Stimulated activated CD8-positive, alpha-beta memory T cell treated with anti-CD3 and anti-CD28 coated beads, Interleukin-7, amount 100 ng/mL, for 48 hours (primary cell): Measurements from ENCODE around the gene SEC23A.
"Not testable (repeated sequence)": the region's sequence is repeated elsewhere in the genome, so short reads cannot be mapped to it uniquely, and the experiment has no call there.

ENCODE experiments used
- DNase-seq, 2 donors: peaks; one replicate each; pipeline ENCODE4 v3.0.0-alpha.2; 2020; ENCODE audit warnings: low read depth in 1 of 2; ENCODE audit errors: extremely low read depth in 1 of 2

Gene SEC23A

DNA sequence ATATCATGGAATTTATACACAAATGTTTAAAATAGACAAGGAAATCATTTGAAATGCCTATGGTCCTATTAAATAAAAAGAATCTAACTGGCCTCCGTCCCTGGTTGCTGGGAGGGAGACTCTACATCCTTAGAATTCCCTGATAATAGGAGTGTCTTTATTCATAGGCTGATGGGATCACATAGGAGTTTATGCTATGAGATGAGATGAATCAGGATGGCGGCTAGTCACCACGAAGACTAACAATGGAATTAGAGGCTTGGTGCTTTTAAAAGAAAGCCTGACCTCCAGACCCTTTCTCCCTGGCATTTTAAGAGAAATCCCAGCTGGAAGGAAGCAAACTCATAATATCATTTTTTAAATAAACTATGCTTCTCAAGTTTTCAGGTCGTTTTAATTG is 69.7 kb downstream of the SEC23A start:
- DNase-seq: no peak

DNA sequence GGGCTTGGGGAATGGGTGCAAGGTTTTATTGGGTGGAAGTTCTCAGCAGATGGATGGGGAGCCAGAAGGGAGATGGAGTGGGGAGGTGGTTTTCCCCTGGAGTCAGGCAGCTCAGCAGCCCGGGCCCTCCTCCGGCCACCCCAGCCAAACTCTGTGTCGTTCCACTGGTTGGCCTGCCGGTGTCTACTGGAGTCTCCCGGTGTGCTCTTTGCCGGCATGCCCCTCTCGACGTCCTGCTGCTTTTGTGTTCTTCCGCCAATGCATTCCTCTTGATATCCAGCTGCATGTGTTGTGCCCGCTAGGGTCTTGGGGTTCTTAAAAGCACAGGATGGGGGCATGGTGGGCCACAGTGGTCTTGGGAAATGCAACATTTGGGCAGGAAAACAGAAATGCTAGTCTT is 72.8 kb downstream of the SEC23A start:
- DNase-seq: no peak

DNA sequence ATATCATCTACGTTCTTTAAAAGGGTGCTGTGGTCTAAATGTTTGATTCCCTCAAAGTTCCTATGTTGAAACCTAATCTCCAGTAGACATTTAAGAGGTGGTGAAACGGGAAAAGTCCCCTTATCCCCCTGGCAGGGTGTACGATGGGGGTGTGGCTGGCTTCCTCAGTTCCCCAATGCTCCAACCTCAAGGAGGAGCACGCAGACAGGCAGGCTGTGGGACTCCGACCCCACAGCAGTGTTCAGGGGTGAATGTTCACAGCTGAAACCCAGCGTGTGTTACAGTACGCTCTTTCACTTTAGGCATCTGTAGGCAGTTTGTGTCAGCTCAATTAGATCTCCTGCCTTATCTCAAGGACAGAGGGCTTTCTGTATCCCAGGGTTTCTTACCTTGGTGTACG is 73.2 kb downstream of the SEC23A start:
- DNase-seq: no peak

DNA sequence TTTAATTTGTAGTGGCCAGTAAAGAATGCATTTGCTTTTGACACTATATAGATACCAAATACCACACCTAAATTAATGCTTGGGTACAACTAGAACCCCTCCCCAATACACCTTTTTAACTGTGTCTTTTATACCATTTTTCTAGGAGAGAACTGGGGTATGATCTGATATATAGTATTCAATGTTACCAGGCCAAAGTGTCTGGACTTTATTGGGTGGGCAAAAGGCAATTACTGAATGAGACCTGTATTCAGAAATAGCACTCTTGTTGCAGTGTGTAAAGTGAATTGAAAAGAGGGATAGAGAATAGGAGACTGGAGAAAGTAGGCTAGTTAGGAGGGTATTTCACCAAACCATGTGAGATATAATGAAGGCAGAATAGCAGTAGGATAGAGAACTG is 74.4 kb downstream of the SEC23A start:
- DNase-seq: no peak

DNA sequence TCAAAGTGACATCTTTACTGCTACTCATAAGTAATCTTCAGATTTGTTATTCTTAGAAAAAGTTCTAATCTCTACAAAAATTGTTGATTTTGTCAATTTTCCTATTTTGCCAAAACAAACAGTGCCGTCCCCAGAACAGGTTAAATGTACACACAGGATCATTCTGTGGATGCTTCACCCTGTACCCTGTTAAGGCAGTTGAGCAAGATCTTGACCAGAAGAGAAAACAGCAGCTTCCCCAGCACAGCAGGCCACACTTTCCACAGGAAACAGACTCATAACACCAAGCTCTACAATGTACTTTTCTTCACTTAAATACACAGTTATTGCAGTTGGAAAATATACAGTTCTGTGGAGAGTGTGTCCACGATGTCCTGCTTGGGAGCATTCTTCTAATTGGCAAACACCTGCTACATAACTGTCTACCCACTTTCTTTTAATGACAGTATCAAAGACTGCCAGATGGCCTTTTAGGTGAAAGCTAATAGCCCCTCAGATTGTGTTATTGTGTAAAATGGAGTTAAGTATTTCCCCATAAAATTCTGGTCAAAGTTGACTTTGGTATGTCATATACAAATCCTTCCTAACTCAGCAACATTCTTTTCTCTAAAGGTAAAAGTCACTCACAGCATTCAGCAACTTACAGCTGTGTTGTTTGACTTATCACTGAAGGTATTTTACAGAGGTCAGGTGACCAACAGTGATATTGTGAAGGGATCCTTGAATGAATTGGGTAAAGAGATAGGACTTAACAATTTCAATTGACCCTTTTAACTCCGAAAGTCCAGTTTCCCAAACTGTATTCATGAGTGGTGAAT is 77.0 kb downstream of the SEC23A start:
- DNase-seq: no peak

DNA sequence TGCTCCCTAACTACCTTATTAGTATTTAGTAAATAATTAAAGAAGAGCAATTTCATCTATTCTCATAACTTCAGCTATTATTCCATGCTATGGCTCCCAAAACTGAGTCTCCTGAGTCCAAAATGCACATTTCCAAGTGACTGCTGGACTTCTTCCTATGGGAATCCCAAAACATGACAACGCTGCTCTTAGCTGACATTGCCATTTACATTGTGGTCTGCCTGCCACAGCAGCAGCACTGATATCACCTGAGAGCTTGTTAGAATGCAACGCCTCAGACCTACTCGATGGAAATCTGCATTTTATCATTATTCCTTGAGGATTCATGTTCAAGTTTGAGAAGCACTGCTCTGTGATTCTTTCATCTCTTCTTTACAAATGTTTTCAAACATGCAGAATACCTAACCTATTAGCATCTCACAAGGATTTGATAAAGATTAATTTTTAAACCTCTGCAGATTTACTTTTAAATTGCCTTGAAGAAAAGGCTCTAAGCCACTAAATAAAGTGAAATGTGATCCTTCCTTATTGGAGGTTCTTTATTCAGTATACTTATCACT is 77.7 kb downstream of the SEC23A start:
- DNase-seq: no peak

DNA sequence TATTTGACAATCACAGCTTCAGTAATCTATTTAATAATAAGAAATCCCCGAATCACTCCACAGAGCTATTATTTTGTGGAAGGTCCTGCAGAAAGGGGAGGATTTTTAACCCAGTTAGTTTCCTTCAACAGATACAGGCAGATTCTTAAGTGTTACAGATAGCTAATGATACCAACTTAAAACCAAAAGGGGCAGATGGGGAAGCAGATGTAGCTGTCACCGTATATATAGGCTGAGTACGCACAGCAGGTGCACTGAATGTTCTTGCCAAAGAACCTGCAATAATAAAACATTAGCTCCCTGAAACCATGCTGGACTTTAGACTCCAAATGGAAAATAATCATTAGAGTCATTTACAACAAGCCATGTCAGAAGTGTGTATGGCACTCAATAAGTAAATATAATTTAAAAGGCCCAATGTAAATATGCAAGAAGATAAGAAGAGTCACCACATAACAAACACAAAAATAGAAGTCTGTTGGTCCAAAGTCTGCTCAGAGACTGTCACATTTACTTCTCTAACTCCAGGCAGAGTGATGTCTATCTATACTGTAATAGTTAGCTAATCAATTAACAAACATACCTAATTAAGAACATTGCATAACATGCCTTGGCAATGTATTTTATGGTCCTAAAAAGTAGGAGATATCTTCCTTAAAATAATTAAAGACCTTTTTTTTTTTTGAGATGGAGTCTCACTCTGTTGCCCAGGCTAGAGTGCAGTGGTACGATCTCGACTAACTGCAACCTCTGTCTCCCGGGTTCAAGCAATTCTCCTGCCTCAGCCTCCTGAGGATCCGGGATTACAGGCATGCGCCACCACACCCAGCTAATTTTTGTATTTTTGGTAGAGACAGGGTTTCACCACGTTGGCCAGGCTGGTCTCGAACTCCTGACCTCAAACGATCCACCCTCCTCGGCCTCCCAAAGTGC is 78.8 kb downstream of the SEC23A start:
- no peak for DNase-seq

DNA sequence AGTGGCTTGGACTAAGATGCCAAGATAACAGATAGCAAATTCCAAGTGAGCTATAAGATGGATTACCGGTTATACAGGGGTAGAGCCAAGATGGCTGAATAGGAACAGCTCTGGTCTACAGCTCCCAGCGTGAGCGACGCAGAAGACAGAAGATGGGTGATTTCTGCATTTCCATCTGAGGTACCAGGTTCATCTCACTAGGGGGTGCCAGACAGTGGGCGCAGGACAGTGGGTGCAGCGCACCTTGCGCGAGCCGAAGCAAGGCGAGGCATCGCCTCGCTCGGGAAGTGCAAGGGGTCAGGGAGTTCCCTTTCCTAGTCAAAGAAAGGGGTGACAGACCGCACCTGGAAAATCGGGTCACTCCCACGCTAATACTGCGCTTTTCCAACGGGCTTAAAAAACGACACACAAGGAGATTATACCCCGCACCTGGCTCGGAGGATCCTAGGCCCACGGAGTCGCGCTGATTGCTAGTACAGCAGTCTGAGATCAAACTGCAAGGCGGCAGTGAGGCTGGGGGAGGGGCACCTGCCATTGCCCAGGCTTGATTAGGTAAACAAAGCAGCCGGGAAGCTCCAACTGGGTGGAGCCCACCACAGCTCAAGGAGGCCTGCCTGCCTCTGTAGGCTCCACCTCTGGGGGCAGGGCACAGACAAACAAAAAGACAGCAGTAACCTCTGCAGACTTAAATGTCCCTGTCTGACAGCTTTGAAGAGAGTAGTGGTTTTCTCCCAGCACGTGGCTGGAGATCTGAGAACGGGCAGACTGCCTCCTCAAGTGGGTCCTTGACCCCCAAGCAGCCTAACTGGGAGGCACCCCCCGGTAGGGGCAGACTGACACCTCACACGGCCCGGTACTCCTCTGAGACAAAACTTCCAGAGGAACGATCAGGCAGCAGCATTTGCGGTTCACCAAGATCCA is 85.7 kb downstream of the SEC23A start:
- DNase-seq: not testable (repeated sequence)

DNA sequence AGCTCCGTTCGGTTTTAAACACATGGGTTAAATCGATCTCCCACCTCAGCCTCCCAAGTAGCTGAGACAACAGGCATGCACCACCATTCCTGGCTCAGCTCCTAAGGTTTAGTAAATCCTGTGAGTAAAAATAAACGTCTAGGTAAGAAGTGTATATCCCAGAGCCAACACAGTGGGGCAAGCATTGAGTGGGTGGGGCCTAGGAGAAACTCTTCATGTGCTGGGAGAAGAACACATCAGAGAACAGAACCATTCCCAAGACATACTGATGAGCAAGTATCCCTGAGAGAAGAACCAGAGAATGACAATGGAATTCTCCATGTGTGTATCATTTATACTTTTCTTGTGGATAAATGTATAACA is 86.3 kb downstream of the SEC23A start:
- no peak for DNase-seq

DNA sequence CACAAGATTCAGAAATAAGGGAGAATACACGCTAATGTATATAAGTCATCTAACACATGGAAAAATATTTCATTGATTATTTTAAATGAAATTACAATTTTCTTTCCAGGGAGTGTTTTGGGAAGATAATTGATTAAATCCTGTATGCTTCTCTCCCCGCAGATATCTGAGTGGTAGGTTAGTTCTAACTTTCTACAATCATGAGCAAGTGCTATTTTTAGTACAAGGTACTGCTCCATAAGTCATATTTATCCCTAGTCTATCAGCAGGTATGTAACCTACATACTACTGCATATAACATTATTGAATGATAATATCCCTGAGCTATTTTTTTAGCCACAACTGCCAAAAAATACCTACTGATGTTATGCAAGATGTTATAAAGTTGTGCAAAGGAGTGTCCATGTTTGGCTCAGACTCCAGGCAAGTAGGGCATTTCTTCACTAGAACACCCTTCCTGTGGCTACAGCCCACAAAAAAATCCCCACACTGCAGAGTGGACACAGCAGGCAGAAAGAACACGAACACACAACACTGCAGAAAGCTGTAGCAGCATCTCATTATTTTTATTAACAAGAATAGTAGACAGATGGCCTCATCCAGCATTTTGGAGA is 87.0 kb downstream of the SEC23A start:
- no peak for DNase-seq

DNA sequence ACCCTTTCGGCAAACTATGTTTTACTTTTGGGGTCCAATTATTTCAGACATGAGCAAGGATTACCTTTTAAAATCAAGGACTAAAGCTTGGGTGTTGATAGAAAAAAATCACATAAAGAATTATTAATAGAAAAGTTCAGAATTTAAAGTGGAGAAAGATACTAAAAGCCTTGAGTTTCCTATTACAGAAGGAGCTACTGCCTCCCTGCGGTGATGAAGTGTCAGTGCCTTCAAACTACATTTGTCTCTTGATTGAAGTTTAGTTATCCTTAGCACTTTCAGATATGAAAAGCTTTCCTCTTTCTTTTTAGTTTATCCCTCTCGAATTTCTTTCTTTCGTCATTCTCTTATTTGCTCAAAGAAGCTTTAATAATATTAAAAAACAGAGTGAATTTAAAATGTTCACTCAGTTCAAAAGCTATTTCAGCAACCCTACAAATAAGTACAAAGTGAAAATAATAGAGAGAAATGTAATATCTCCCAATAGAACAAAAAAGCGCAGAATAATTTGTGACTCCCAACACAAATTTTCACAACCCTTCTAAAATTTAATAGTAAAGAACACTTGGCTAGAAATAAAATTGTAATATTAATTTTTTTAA is 87.6 kb downstream of the SEC23A start:
- no peak for DNase-seq

DNA sequence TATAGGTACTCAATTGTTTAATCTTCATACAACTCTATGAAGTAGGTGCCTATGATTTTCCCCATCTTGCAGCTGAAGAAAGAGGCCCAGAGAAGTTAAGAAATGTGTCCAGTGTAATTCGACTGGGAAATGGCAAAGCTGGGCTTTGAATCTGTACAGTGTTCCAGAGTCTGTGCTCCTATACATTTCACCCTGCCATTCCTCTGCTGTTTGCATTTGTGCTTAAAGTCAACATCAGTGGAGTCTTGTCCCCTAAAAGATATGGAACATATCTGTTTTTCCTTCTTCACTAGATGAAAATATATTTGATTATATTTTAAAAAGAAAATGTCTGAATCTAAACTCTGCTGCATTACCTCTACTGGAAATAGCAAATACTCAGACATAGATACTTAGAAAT is 88.6 kb downstream of the SEC23A start:
- DNase-seq: no peak

DNA sequence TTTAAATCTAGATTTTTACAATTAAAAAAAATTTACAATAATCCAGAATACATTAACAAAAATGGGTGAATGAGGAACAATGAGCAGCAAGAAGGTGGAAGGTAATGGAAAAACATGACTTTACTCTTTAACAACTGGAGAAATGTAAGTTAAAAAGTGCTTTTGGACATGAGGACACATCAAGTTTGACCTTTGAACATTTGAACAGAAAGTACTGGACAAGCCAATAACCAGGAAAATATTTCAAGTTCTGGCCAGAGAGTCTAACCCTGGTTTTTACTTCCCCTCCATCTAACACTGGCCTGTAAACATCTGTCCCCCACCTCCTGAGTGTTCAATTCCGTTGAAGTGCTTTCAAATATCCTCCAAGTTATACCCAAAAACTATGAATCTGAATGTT is 94.1 kb downstream of the SEC23A start:
- DNase-seq: not testable (repeated sequence)

DNA sequence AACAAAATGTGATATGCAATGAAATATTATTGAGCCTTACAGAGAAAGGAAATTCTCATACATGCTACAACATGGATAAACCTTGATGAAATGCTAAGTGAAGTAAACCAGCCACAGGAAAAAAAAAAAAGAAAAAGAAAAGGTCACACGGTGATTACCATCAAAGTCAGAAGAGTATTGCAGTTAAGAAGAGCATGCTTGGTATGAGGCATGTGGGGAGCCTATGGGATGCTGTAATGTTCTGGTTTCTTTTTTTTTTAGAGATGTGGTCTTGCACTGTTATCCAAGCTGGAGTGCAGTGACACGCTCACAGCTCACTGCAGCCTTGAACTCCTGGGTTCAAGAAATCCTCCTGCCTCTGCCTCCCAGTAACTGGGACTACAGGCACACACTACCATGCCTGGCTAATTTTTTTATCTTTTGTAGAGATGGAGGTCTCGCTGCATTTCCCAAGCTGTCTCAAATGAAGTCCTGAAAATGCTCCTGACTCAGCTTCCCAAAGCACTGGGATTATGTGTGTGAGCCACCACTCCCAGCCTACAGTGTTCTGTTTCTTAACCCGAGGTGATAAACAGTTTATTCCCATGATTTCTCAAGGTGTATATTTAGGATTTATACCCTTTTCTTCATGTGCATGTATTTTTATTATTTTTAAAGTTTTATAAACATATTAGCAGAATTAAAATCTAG is 96.2 kb downstream of the SEC23A start:
- no peak for DNase-seq

DNA sequence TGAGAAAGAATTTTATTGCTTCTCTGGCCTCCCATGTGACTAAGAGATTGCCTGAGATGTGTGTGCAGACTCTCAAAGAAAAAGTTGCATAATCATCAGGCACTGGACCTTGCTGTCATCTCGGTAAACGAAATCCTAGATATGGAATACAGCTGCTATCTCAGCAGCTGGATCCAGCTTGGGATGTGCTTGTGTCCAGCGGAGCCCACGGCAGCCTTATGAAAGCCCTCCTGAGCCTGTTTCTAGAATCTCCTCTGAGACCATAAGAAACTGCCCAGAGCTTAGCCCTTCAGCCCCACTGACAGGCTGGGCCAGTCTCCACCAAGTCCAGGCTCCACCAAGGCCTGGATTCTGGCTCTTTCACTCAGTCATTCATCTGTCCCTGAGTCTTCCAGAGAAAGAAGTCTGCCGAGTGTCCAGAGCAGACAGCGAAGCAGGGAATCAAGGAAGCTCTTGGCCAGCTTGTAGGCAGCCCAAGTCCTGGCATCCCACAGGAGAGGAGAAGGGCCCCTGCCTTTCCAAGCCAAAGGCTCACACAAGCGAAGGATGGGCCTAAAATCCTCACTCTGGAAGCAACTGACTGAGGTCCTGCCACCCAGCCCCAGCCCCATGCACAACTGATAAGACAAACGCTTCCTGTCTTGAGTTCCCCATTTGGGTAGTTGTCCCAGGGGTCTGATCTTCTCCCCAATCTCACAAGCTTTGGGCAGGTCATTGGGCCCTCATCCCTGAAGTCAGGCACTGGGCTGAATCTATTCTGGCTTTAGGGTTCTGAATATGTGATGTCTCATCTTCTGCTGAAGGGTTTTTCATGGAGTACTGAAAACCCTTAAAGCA is 97.8 kb downstream of the SEC23A start:
- no peak for DNase-seq

DNA sequence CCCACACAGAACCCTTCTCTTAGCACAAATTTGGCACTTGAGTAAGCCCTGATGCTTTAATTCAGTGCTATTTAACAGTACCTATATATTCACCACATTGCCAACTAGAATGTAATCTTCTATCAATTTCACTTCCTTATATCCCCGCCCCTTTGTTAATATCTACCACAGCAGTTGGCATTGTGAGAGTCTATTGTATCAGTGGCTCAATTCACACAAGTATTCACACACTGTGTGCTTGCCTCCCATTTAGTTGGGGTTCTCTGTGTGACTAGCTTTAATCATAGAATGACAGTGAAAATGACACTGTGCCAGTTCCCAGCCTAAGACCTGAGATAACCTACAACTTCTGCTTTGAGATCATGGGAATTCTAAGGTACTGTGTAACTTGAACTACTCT is 103.1 kb downstream of the SEC23A start:
- DNase-seq: no peak

DNA sequence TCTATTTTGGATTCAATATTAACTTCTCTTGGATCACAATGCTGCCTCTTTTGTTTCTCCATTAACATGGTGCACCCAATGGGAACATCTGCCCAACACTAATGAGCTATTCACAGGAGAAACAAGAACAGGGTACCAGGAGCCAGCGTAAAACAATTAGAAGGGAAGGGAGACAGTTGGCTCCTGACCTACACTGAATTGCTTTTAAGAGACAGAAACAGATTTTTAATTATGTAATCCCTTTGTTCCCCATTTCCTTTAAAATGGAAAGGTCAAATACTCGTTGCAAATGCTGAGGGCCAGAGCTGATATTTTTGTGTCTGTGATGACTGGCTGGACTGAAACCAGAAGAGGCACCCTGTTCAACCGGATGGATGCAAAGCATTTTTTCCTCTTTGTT is 108.3 kb downstream of the SEC23A start:
- DNase-seq: no peak

DNA sequence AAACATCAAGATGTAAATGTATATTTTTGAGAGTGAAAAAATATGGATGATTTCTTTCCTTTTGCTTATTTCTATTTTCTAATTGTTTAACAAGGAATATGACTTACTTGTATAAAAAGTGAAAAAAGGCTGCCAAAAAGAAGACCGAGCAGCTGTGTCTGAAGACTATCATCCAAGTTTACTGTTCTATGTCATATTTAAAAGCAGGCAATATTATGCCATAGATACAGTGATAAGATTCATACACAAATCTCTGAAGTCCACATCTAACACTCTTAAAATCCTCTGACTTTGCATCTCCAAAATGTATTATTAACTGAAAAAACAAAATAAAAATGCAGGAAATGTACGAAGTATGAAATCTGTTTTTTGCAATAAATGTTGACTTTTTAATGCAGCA is 109.1 kb downstream of the SEC23A start:
- DNase-seq: no peak
